GM18907 (cell line): ENCODE data around the gene WBP1L.

Experiments
- ATAC-seq: cut with Tn5 transposase; IDR thresholded peaks from one replicate; pipeline ENCODE4 v1.9.1; 2021; ENCODE audit warnings: mild to moderate bottlenecking, moderate library complexity; ENCODE audit not compliant: unreplicated experiment

WBP1L gene

GRCh38 chr10:102777711-102778453, 34.1 kb downstream of the WBP1L start:
- ATAC-seq = no peak

- ATAC-seq = no peak
Measured at GRCh38 chr10:102778781-102779180, 35.0 kb downstream of the WBP1L start.

GRCh38 chr10:102779680-102780526, 36.2 kb downstream of the WBP1L start:
- ATAC-seq = no peak

- ATAC-seq = no peak
Measured at GRCh38 chr10:102780527-102780808, 36.7 kb downstream of the WBP1L start.

GRCh38 chr10:102781090-102781920, 37.6 kb downstream of the WBP1L start:
- no peak for ATAC-seq

- no peak for ATAC-seq
Measured at GRCh38 chr10:102781921-102782557, 38.3 kb downstream of the WBP1L start.

GRCh38 chr10:102782673-102783551, 39.2 kb downstream of the WBP1L start:
- ATAC-seq = no peak

- no peak for ATAC-seq
Measured at GRCh38 chr10:102783568-102783967, 39.8 kb downstream of the WBP1L start.

GRCh38 chr10:102785818-102786217, 42.1 kb downstream of the WBP1L start:
- no peak for ATAC-seq

GRCh38 chr10:102791754-102792395, 48.1 kb downstream of the WBP1L start:
- no peak for ATAC-seq

GRCh38 chr10:102795453-102796406, 52.0 kb downstream of the WBP1L start:
- peak; percentile 35 for ATAC-seq

- peak; percentile 95 for ATAC-seq
Measured at GRCh38 chr10:102796407-102797176, 52.8 kb downstream of the WBP1L start.

GRCh38 chr10:102799691-102800471, 56.1 kb downstream of the WBP1L start:
- ATAC-seq = no peak

GRCh38 chr10:102800611-102801335, 57.0 kb downstream of the WBP1L start:
- ATAC-seq = no peak

GRCh38 chr10:102801496-102801895, 57.7 kb downstream of the WBP1L start:
- no peak for ATAC-seq

GRCh38 chr10:102801978-102802377, 58.2 kb downstream of the WBP1L start:
- ATAC-seq = no peak
